H1 (cell line): ENCODE measurements around the gene MAS1L. TPM values are rescaled to one million over a fixed set of nuclear protein-coding genes. Genes with fewer than 3 reads are reported as not detected.
A peak's percentile ranks its signal among the peaks of the same experiment; 100 is the strongest.

Source experiments
- CTCF ChIA-PET: fragments of 300-600 bp; sonication (Branson Sonifier 250); formaldehyde crosslinking; loops from one replicate; lab custom pipeline; 2021; ENCODE audit not compliant: partially characterized antibody; lab: Charles Lee
- POLR2A ChIA-PET: fragments of 300-600 bp; sonication (Branson Sonifier 250); formaldehyde crosslinking; loops from one replicate; lab custom pipeline; 2021; ENCODE audit warnings: inconsistent platforms; ENCODE audit not compliant: partially characterized antibody; lab: Charles Lee
- DNase-seq, 2 experiments: peaks; one replicate each; pipeline versions ENCODE4 v3.0.0 to v3.0.0-alpha.2; 2010 to 2022; ENCODE audit warnings: low spot score in 2 of 2, low read depth in 1 of 2, mixed read lengths in 1 of 2
- FAIRE-seq: peaks from 2 replicates; lab custom pipeline; 2011; peaks lifted over from hg19 to GRCh38; lab: Jason Lieb, UNC
- H2AFZ ChIP-seq: 2 replicates; pipeline ENCODE4 v1.8.1; 2012; ENCODE audit warnings: low read length, inconsistent platforms
- H2AK5ac ChIP-seq: 2 replicates; pipeline ENCODE4 v1.6.1; 2013; ENCODE audit warnings: low read depth, low read length
- H2BK120ac ChIP-seq: replicated peaks from 2 replicates; pipeline ENCODE3; 2013; ENCODE audit warnings: low read depth, low read length, inconsistent platforms
- H2BK12ac ChIP-seq: 2 replicates; pipeline ENCODE4 v1.6.1; 2013; ENCODE audit warnings: low read depth, low read length
- H2BK15ac ChIP-seq: 2 replicates; pipeline ENCODE4 v1.6.1; 2013; ENCODE audit warnings: low read length
- H2BK20ac ChIP-seq: 2 replicates; pipeline ENCODE4 v1.6.1; 2013; ENCODE audit warnings: low read length
- H2BK5ac ChIP-seq: 2 replicates; pipeline ENCODE4 v1.6.1; 2013; ENCODE audit warnings: low read depth, low read length
- H3K14ac ChIP-seq: 2 replicates; pipeline ENCODE4 v1.6.1; 2013; ENCODE audit warnings: inconsistent platforms; ENCODE audit not compliant: insufficient read length
- H3K18ac ChIP-seq: 2 replicates; pipeline ENCODE4 v1.6.1; 2013; ENCODE audit warnings: low read length; ENCODE audit errors: extremely low read depth
- H3K23ac ChIP-seq: 2 replicates; pipeline ENCODE4 v1.6.1; 2013; ENCODE audit warnings: inconsistent platforms; ENCODE audit not compliant: insufficient read length
- H3K23me2 ChIP-seq: 2 replicates; pipeline ENCODE4 v1.6.1; 2013; ENCODE audit warnings: low read depth, low read length
- H3K27ac ChIP-seq: 2 replicates; pipeline ENCODE4 v1.6.1; 2011; ENCODE audit warnings: low read depth, low read length, inconsistent platforms
- H3K27me3 ChIP-seq, 4 experiments: replicated peaks in 1 of 4; 1 replicate in 1 of 4; 2 replicates in 3 of 4; pipeline versions ENCODE4 v1.6.1 to v1.8.1; 2011 to 2013; ENCODE audit warnings: low read length in 3 of 4, mild to moderate bottlenecking in 3 of 4, inconsistent platforms in 2 of 4, mixed read lengths in 2 of 4, moderate library complexity in 1 of 4; ENCODE audit not compliant: control insufficient read depth in 3 of 4, insufficient read depth in 3 of 4; ENCODE audit errors: extremely low read depth in 1 of 4
- H3K36me3 ChIP-seq, 4 experiments: 2 replicates each; pipeline versions ENCODE4 v1.6.1 to v1.8.1; 2011 to 2013; ENCODE audit warnings: mild to moderate bottlenecking in 4 of 4, low read length in 3 of 4, moderate library complexity in 2 of 4, control low read depth in 1 of 4, inconsistent platforms in 1 of 4; ENCODE audit not compliant: insufficient read depth in 4 of 4, control insufficient read depth in 2 of 4
- H3K4ac ChIP-seq: replicated peaks from 2 replicates; pipeline ENCODE3; 2013; ENCODE audit warnings: low read length, low read depth, mixed read lengths, inconsistent platforms; ENCODE audit not compliant: insufficient read length
- H3K4me1 ChIP-seq, 4 experiments: replicated peaks in 1 of 4; 1 replicate in 1 of 4; 2 replicates in 3 of 4; pipeline versions ENCODE4 v1.6.1 to v1.8.1; 2011 to 2013; ENCODE audit warnings: low read length in 3 of 4, inconsistent platforms in 2 of 4, mixed read lengths in 1 of 4; ENCODE audit not compliant: insufficient read depth in 4 of 4, control insufficient read depth in 3 of 4
- H3K4me2 ChIP-seq, 2 experiments: 2 replicates each; pipeline versions ENCODE4 v1.6.1 to v1.8.1; 2011 to 2013; ENCODE audit warnings: low read depth in 2 of 2, low read length in 2 of 2, control low read depth in 1 of 2, inconsistent platforms in 1 of 2, mild to moderate bottlenecking in 1 of 2; ENCODE audit not compliant: insufficient read depth in 1 of 2
- H3K4me3 ChIP-seq, 4 experiments: fragments of 200-600, 300-600 bp in 1 of 4; sonication (generic), shearing (Covaris generic), sonication (Bioruptor Twin) in 1 of 4; 2 replicates each; pipeline versions ENCODE4 v1.5.1 to v1.8.1; 2011 to 2016; ENCODE audit warnings: low read length in 4 of 4, low read depth in 3 of 4, control low read depth in 2 of 4, inconsistent platforms in 2 of 4, mild to moderate bottlenecking in 2 of 4, mixed read lengths in 1 of 4, moderate library complexity in 1 of 4; ENCODE audit not compliant: insufficient read depth in 2 of 4; ENCODE audit errors: extremely low read depth in 1 of 4
- H3K56ac ChIP-seq: replicated peaks from 2 replicates; pipeline ENCODE3; 2013; ENCODE audit warnings: low read depth, mild to moderate bottlenecking, mixed read lengths, low read length, inconsistent platforms; ENCODE audit not compliant: insufficient read length
- H3K79me1 ChIP-seq: 2 replicates; pipeline ENCODE4 v1.6.1; 2013; ENCODE audit warnings: low read depth, low read length, control low read depth
- H3K79me2 ChIP-seq, 2 experiments: 2 replicates each; pipeline versions ENCODE4 v1.6.1 to v1.8.1; 2012 to 2013; ENCODE audit warnings: low read length in 2 of 2, mild to moderate bottlenecking in 2 of 2, inconsistent platforms in 1 of 2; ENCODE audit not compliant: insufficient read depth in 2 of 2, control insufficient read depth in 1 of 2
- H3K9ac ChIP-seq, 4 experiments: replicated peaks in 1 of 4; 1 replicate in 1 of 4; 2 replicates in 3 of 4; pipeline versions ENCODE4 v1.6.1 to v1.8.1; 2011 to 2013; ENCODE audit warnings: low read depth in 3 of 4, low read length in 3 of 4, control low read depth in 2 of 4, mild to moderate bottlenecking in 2 of 4, moderate library complexity in 2 of 4, inconsistent platforms in 1 of 4; ENCODE audit errors: extremely low read depth in 1 of 4
- H3K9me3 ChIP-seq, 2 experiments: 2 replicates each; pipeline versions ENCODE4 v1.6.1 to v1.8.1; 2012 to 2013; ENCODE audit warnings: mild to moderate bottlenecking in 2 of 2, moderate library complexity in 2 of 2, control low read depth in 1 of 2, inconsistent platforms in 1 of 2, low read depth in 1 of 2, low read length in 1 of 2, mixed read lengths in 1 of 2; ENCODE audit not compliant: insufficient read depth in 2 of 2
- H4K20me1 ChIP-seq, 2 experiments: replicated peaks in 1 of 2; 2 replicates each; pipeline versions ENCODE3 to v1.8.1; 2011 to 2013; ENCODE audit warnings: inconsistent platforms in 2 of 2, low read length in 2 of 2, mild to moderate bottlenecking in 1 of 2; ENCODE audit not compliant: insufficient read depth in 2 of 2, control insufficient read depth in 1 of 2
- H4K5ac ChIP-seq: 2 replicates; pipeline ENCODE4 v1.6.1; 2013; ENCODE audit warnings: low read length, low read depth, mixed read lengths, inconsistent platforms; ENCODE audit not compliant: insufficient read length
- H4K8ac ChIP-seq: 2 replicates; pipeline ENCODE4 v1.8.0; 2013; ENCODE audit warnings: mild to moderate bottlenecking, moderate library complexity, low read length, inconsistent platforms; ENCODE audit not compliant: insufficient read depth; ENCODE audit errors: extremely low read depth
- H4K91ac ChIP-seq: replicated peaks from 2 replicates; pipeline ENCODE3; 2013; ENCODE audit warnings: low read length, mixed read lengths, inconsistent platforms; ENCODE audit not compliant: insufficient read length
- CREB1 ChIP-seq: IDR thresholded peaks from 2 replicates; pipeline ENCODE4 v1.6.1; 2012; ENCODE audit warnings: inconsistent platforms
- E2F6 ChIP-seq: IDR thresholded peaks from 2 replicates; pipeline ENCODE4 v1.6.1; 2012; ENCODE audit warnings: inconsistent platforms
- EGR1 ChIP-seq: IDR thresholded peaks from 2 replicates; pipeline ENCODE4 v1.6.1; 2011; ENCODE audit warnings: low read depth, low read length, borderline replicate concordance
- GTF2F1 ChIP-seq: IDR thresholded peaks from 2 replicates; pipeline ENCODE4 v1.6.1; 2012; ENCODE audit warnings: low read depth, low read length, improper control_type of control experiment, borderline replicate concordance
- MAFK ChIP-seq: IDR thresholded peaks from 2 replicates; pipeline ENCODE4 v1.6.1; 2012; ENCODE audit warnings: low read depth, mild to moderate bottlenecking, improper control_type of control experiment, low read length
- PHF8 ChIP-seq: fragments of 200-600 bp; sonication (generic); conservative IDR thresholded peaks from 2 replicates; pipeline ENCODE4 v1.7.1; 2012; ENCODE audit warnings: low read depth, mild to moderate bottlenecking, inconsistent platforms, low read length, moderate library complexity
- RAD21 ChIP-seq, 2 experiments: IDR thresholded peaks in 1 of 2; conservative IDR thresholded peaks in 1 of 2; 2 replicates each; pipeline ENCODE4 v1.6.1; 2011; ENCODE audit warnings: low read depth in 2 of 2, low read length in 2 of 2, improper control_type of control experiment in 1 of 2, inconsistent platforms in 1 of 2, mild to moderate bottlenecking in 1 of 2, moderate library complexity in 1 of 2
- SUZ12 ChIP-seq: fragments of 200-600 bp; sonication (generic); IDR thresholded peaks from 2 replicates; pipeline ENCODE4 v1.6.1; 2012; ENCODE audit warnings: mild to moderate bottlenecking, inconsistent platforms, low read length, moderate library complexity, mixed read lengths
- TAF1 ChIP-seq: IDR thresholded peaks from 2 replicates; pipeline ENCODE4 v1.6.1; 2011; ENCODE audit warnings: mild to moderate bottlenecking, low read depth, low read length
- TAF7 ChIP-seq: optimal IDR thresholded peaks from 2 replicates; pipeline ENCODE3; 2011; ENCODE audit warnings: low read depth, mild to moderate bottlenecking, inconsistent platforms, low read length, moderate library complexity, borderline replicate concordance
- TEAD4 ChIP-seq: IDR thresholded peaks from 2 replicates; pipeline ENCODE4 v1.6.1; 2012; ENCODE audit warnings: low read depth, low read length, inconsistent platforms, mixed read lengths
- USF2 ChIP-seq: IDR thresholded peaks from 2 replicates; pipeline ENCODE4 v1.6.1; 2011; ENCODE audit warnings: low read length, improper control_type of control experiment
- WGBS, 2 experiments: shearing (Covaris generic) in 1 of 2; methylation state at CpG; one replicate each; pipeline versions ENCODE4 v1.1.6 to v1.1.7; 2013 to 2015; ENCODE audit warnings: low lambda C conversion rate in 2 of 2, mixed read lengths in 2 of 2, inconsistent platforms in 1 of 2, low coverage in 1 of 2, missing lambda C conversion rate in 1 of 2; ENCODE audit not compliant: insufficient replicate concordance in 2 of 2, insufficient coverage in 1 of 2, insufficient read length in 1 of 2; ENCODE audit errors: extremely low coverage in 1 of 2, missing lambda C conversion rate in 1 of 2; 5-methylcytosine and 5-hydroxymethylcytosine counted together
- polyA plus RNA-seq, 7 experiments: library from polyadenylated mRNA; depleted of rRNA in 3 of 7; stranded (reverse) in 5 of 7; unstranded in 2 of 7; fragments of >200 nt in 5 of 7; fragments of 200-250 nt in 2 of 7; gene quantifications; 1 replicate in 5 of 7; 2 replicates in 1 of 7; 4 replicates in 1 of 7; pipeline versions ENCODE4 v1.2.1 to v1.2.3, GENCODE V29; 2011 to 2013; ENCODE audit warnings: missing spikeins in 2 of 7, mixed read lengths in 2 of 7
- total RNA-seq: library from RNA; stranded (reverse); fragmentation: NEBNext Ultra II Directional; extraction: Animal tissue kit (Norgen Biotek cat#: 25700); gene quantifications from 2 replicates; pipeline ENCODE4 v1.2.1, GENCODE V29; 2021

MAS1L gene
- total and polyA plus RNA-seq, 2 of the 8 experiments (the other 6 are each of a cell fraction or from before 2014, with no cell fraction given), result not detected

DNA sequence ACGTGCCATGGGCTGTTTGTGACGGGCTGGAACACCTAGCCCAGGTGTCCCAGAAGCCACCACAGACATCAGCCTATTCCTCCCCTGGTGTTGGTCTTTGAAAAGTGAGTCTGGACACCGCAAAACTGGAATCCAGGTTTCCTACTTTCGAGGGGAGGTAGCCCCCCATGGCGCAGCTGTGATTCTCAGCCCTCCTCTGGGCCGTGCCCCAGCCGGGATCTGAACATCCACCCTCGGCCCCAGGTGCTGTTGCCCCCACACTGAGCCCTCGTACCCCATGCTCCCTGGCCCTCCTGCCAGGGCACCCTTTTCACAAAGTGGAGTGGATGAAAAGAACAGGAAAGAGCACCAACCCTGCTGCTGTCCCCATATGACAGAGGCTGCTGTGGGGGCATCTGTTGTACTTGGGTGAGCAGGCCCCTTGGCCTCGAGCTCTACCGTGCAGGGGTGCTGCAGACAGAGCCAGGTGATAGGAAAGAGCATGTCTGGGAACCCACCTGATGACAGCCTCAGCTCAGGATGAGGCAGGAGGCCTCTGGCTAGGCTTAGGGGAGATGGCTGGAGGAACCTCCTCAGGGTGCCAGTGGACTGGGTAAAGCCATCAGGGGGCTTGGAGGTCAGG is 18.8 kb upstream of the MAS1L start:
- H3K4me2 ChIP-seq, result no peak overlapping the region
- no peak overlapping the region for H3K4me3 ChIP-seq
- FAIRE-seq (no peak), DNase-seq (peak in 1 of 2 experiments; percentile 28)
- H4K8ac ChIP-seq, result no peak overlapping the region; the same call in 1 of the 2 replicates
- H3K23ac ChIP-seq, result no peak overlapping the region
- ChIA-PET POLR2A (no interaction called here), CTCF (no interaction called here)
- H2AFZ ChIP-seq, result no peak overlapping the region
- no peaks in the 10 kb centered on the region; a peak in 1 of 7 replicates for H3K4me1 ChIP-seq
- no peak overlapping the region for H4K5ac ChIP-seq
- no peak overlapping the region for H2BK5ac ChIP-seq
- no peak overlapping the region for H2BK20ac ChIP-seq
- H3K79me1 ChIP-seq, result no peaks in the 10 kb centered on the region; the same call in 1 of the 2 replicates
- H3K27ac ChIP-seq, result no peak overlapping the region
- H4K20me1 ChIP-seq, result no peaks in the 10 kb centered on the region
- H2AK5ac ChIP-seq, result no peak overlapping the region
- no peaks in the 10 kb centered on the region for H3K36me3 ChIP-seq
- H3K14ac ChIP-seq, result no peak overlapping the region
- WGBS, 2 experiments, result 83% methylated on average over 11 of the region's 11 CpGs; no CpG with 5 or more reads in 1 of the 2 experiments
- H2BK120ac ChIP-seq, result no peak overlapping the region
- H3K4ac ChIP-seq, result no peak overlapping the region
- H4K91ac ChIP-seq, result no peak overlapping the region
- no peaks in the 10 kb centered on the region for H3K79me2 ChIP-seq
- H2BK15ac ChIP-seq, result no peak overlapping the region
- no peaks in the 10 kb centered on the region for H3K9me3 ChIP-seq
- no peak overlapping the region for H3K9ac ChIP-seq
- H3K23me2 ChIP-seq, result no peaks in the 10 kb centered on the region
- no peaks in the 10 kb centered on the region; a peak in 1 of 7 replicates for H3K27me3 ChIP-seq
- H3K56ac ChIP-seq, result no peak overlapping the region
- H2BK12ac ChIP-seq, result no peak overlapping the region
- no peak overlapping the region for H3K18ac ChIP-seq
- TF ChIP-seq TAF1, result no peak
- no peak for TF ChIP-seq E2F6
- TF ChIP-seq CREB1, result no peak
- no peak for TF ChIP-seq TAF7
- no peak for TF ChIP-seq PHF8
- no peak for TF ChIP-seq TEAD4
- no peak for TF ChIP-seq SUZ12
- TF ChIP-seq USF2, result no peak
- TF ChIP-seq MAFK, result no peak
- no peak for TF ChIP-seq GTF2F1
- TF ChIP-seq RAD21 (IDR thresholded peaks at IDR 0.05 in 1 of 2, conservative IDR thresholded peaks at IDR 0.05 in 1 of 2; ENCODE audit: low read depth in 2 of 2, low read length in 2 of 2), result no peak
- TF ChIP-seq EGR1, result no peak
